ENCODE data around the gene ASTL.
A peak's percentile ranks its signal among the peaks of the same experiment; 100 is the strongest.

ASTL gene

GRCh38 chr2:96120991-96121390 lies 17.3 kb downstream of the ASTL start (continued):
- no peak for TF ChIP-seq WT1 (tag by site-specific recombination; IDR thresholded peaks at IDR 0.05)
- no peak for TF ChIP-seq ZNF777 (tag by site-specific recombination; IDR thresholded peaks at IDR 0.05; ENCODE audit: borderline replicate concordance)
- TF ChIP-seq ZNF704 (tag by site-specific recombination; IDR thresholded peaks at IDR 0.05), result no peak
- no peak for TF ChIP-seq ZNF530 (tag by site-specific recombination; IDR thresholded peaks at IDR 0.05; ENCODE audit: low read depth)

GRCh38 chr2:96120091-96120720 lies 18.1 kb downstream of the ASTL start:
- no peaks in the 10 kb centered on the region for H3K4me1 ChIP-seq (ENCODE audit: control insufficient read depth, insufficient read depth, low read length)
- TF ChIP-seq ZNF558 (tag by site-specific recombination; IDR thresholded peaks at IDR 0.05), result no peak
- TF ChIP-seq ZNF621 (tag by site-specific recombination; IDR thresholded peaks at IDR 0.05), result no peak
- peak; percentile 80 for TF ChIP-seq EGR2 (tag by site-specific recombination; IDR thresholded peaks at IDR 0.05; ENCODE audit: low read depth)
- no peak for TF ChIP-seq ZNF747 (tag by site-specific recombination; IDR thresholded peaks at IDR 0.05)
- TF ChIP-seq ZFHX2 (tag by site-specific recombination; conservative IDR thresholded peaks at IDR 0.05), result peak; percentile 75
- TF ChIP-seq ZEB2 (tag by site-specific recombination; IDR thresholded peaks at IDR 0.05), result no peak
- TF ChIP-seq ZNF202 (tag by site-specific recombination; IDR thresholded peaks at IDR 0.05; ENCODE audit: borderline replicate concordance), result no peak
- no peak for TF ChIP-seq IKZF3 (tag by site-specific recombination; IDR thresholded peaks at IDR 0.05)
- TF ChIP-seq ZNF335 (tag by site-specific recombination; conservative IDR thresholded peaks at IDR 0.05), result no peak
- H3K9me3 ChIP-seq (ENCODE audit: control insufficient read depth, insufficient read depth, low read depth, low read length), result no peaks in the 10 kb centered on the region
- ChIA-PET POLR2A (no interaction called here), CTCF (interaction anchor here (2.2 kb wide), 1 partner anchor 54 kb away, joined by 13 read pairs; no protein-coding TSS in a partner anchor)
- H3K27ac ChIP-seq (ENCODE audit: extremely low read depth, low read depth, low read length), result no peak overlapping the region
- no peaks in the 10 kb centered on the region for H3K36me3 ChIP-seq (ENCODE audit: control insufficient read depth in 2 of 2, insufficient read depth in 1 of 2, low read length in 2 of 2)
- no peak overlapping the region for H3K4me3 ChIP-seq (ENCODE audit: low read depth, low read length)

- Histone ChIP-seq H3K4me1 (ENCODE audit: control insufficient read depth, insufficient read depth, low read length) (no peaks in the 10 kb centered on the region), H3K36me3 (ENCODE audit: control insufficient read depth in 2 of 2, insufficient read depth in 1 of 2, low read length in 2 of 2) (no peaks in the 10 kb centered on the region), H3K27ac (ENCODE audit: extremely low read depth, low read depth, low read length) (no peak overlapping the region), H3K4me3 (ENCODE audit: low read depth, low read length) (no peak overlapping the region), H3K9me3 (ENCODE audit: control insufficient read depth, insufficient read depth, low read depth, low read length) (no peaks in the 10 kb centered on the region)
- TF ChIP-seq FEZF1 (tag by site-specific recombination; IDR thresholded peaks at IDR 0.05) (no peak), ZNF785 (tag by site-specific recombination; IDR thresholded peaks at IDR 0.05) (no peak), IKZF3 (tag by site-specific recombination; IDR thresholded peaks at IDR 0.05) (no peak)
- ChIA-PET CTCF (interaction anchor here (1.1 to 3.0 kb wide), 3 partner anchors 9 to 96 kb away, joined by 6 to 29 read pairs (median 13); no protein-coding TSS in a partner anchor), POLR2A (no interaction called here)
Observed at GRCh38 chr2:96119389-96119751, 18.9 kb downstream of the ASTL start.

- no peak for TF ChIP-seq ZNF169 (tag by site-specific recombination; IDR thresholded peaks at IDR 0.05)
- TF ChIP-seq RBAK (tag by site-specific recombination; IDR thresholded peaks at IDR 0.05), result no peak
- H3K4me1 ChIP-seq (ENCODE audit: control insufficient read depth, insufficient read depth, low read length), result no peaks in the 10 kb centered on the region
- H3K9me3 ChIP-seq (ENCODE audit: control insufficient read depth, insufficient read depth, low read depth, low read length), result no peaks in the 10 kb centered on the region
- H3K36me3 ChIP-seq (ENCODE audit: control insufficient read depth in 2 of 2, insufficient read depth in 1 of 2, low read length in 2 of 2), result no peaks in the 10 kb centered on the region
- ChIA-PET POLR2A (no interaction called here), CTCF (interaction anchor here (0.6 to 3.0 kb wide), 7 partner anchors 8 to 126 kb away, joined by 3 to 29 read pairs (median 5); partner anchors contain the start of gene ASTL)
- H3K27ac ChIP-seq (ENCODE audit: extremely low read depth, low read depth, low read length), result no peak overlapping the region
- H3K4me3 ChIP-seq (ENCODE audit: low read depth, low read length), result no peak overlapping the region
Observed at GRCh38 chr2:96118698-96119388, 19.5 kb downstream of the ASTL start.

Data from HEK293 (cell line).